ENCODE data around the gene OR51T1. TPM values are rescaled to one million over a fixed set of nuclear protein-coding genes. Genes with fewer than 3 reads are reported as not detected.

The OR51T1 gene
- total RNA-seq, result not detected in 2 replicates

GRCh38 chr11:4881860-4882500 lies at the start of gene OR51T1:
OR51T1 (plus strand) TSS chr11:4881900; CDS start chr11:4881900, 0 bp downstream.

GRCh38 chr11:4848908-4849532 lies 32.7 kb upstream of the OR51T1 start, which contains the start of gene OR51S1:
OR51S1 (minus strand) TSS chr11:4849208; CDS start chr11:4849208, 0 bp downstream.

GRCh38 chr11:4903484-4903883 lies 21.8 kb downstream of the OR51T1 start, which contains the start of gene OR51A7:
OR51A7 (plus strand) TSS chr11:4903783; CDS start chr11:4907370, 3,587 bp downstream.

GRCh38 chr11:4919250-4919649 lies 37.5 kb downstream of the OR51T1 start, which contains the start of gene OR51G2:
OR51G2 (minus strand) TSS chr11:4919350; CDS start chr11:4915663, 3,687 bp downstream.

GRCh38 chr11:4924239-4924638 lies 42.5 kb downstream of the OR51T1 start, which contains the start of gene OR51G1:
OR51G1 (minus strand) TSS chr11:4924339; CDS start chr11:4924339, 0 bp downstream.

Other genes with a start within 250 kb of the OR51T1 start
- not detected in 2 replicates for gene OR51D1, start 244.4 kb upstream of the OR51T1 start, total RNA-seq
- gene OR51E1, start 237.9 kb upstream of the OR51T1 start, total RNA-seq, result not detected in 2 replicates
- gene OR51E2, start 184.0 kb upstream of the OR51T1 start, total RNA-seq, result under 0.01 and 0.11 TPM in 2 replicates
- gene MMP26, start 177.1 kb upstream of the OR51T1 start, total RNA-seq, result not detected in 2 replicates
- not detected in 2 replicates for gene OR51F1, start 112.0 kb upstream of the OR51T1 start, total RNA-seq
- not detected in 2 replicates for gene OR52R1, start 77.5 kb upstream of the OR51T1 start, total RNA-seq
- gene OR51F2, start 60.6 kb upstream of the OR51T1 start, total RNA-seq, result not detected in 2 replicates
- not detected in 2 replicates for gene OR51S1, start 32.7 kb upstream of the OR51T1 start, total RNA-seq
- gene OR51A7, start 21.9 kb downstream of the OR51T1 start, total RNA-seq, result not detected in 2 replicates
- gene OR51G2, start 37.5 kb downstream of the OR51T1 start, total RNA-seq, result not detected in 2 replicates
- gene OR51G1, start 42.4 kb downstream of the OR51T1 start, total RNA-seq, result not detected in 2 replicates
- gene OR51A4, start 65.7 kb downstream of the OR51T1 start, total RNA-seq, result not detected in 2 replicates
- gene OR51A2, start 73.8 kb downstream of the OR51T1 start, total RNA-seq, result not detected in 2 replicates
- gene OR51L1, start 113.0 kb downstream of the OR51T1 start, total RNA-seq, result 0.12 TPM in 1 of 2 replicates, not detected in the other
- gene OR52J3, start 164.6 kb downstream of the OR51T1 start, total RNA-seq, result not detected in 2 replicates
- gene OR52E2, start 177.7 kb downstream of the OR51T1 start, total RNA-seq, result not detected in 2 replicates
- not detected in 2 replicates for gene OR52E1, start 187.7 kb downstream of the OR51T1 start, total RNA-seq